ENCODE results near the gene ITGB3. TPM values are rescaled to one million over a fixed set of nuclear protein-coding genes. Genes with fewer than 3 reads are reported as not detected.

ITGB3 gene
- total and polyA plus RNA-seq, 2 of the 8 experiments (the other 6 are each of a cell fraction or from before 2014, with no cell fraction given): 0.08 to 0.09 TPM

DNA sequence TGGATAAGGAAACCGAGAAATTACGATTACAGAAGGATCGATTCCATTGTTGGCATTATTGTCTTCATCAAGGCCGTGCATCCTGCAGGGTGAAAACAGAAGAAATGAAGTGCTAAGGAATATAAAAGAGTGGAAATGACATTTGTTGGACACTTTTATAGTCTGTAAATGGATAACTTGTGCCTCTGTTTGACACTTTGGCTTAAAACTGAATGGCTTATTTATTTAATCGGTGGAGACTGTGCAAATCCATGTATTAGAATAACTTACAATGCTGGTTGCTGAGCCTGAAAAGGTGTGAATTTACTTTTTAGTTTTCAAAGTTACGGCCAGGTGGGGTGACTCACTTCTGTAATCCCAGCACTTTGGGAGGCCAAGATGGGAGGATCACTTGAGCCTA, 31.4 kb downstream of the ITGB3 start:
- H3K79me1 ChIP-seq (ENCODE audit: low read depth, low read length): no peaks in the 10 kb centered on the region
- no peak overlapping the region for H3K4ac ChIP-seq (replicated peaks; ENCODE audit: insufficient read length, low read depth, low read length)
- H2BK15ac ChIP-seq (ENCODE audit: low read length): no peak overlapping the region
- ChIA-PET POLR2A (ENCODE audit: partially characterized antibody) (no interaction called here), CTCF (ENCODE audit: partially characterized antibody) (interaction anchor here (0.8 to 1.1 kb wide), 3 partner anchors 56 to 76 kb away, joined by 4 read pairs; no protein-coding TSS in a partner anchor)
- no peak overlapping the region for H2BK20ac ChIP-seq (ENCODE audit: low read length)
- H4K8ac ChIP-seq (ENCODE audit: extremely low read depth, insufficient read depth, low read length): no peak overlapping the region
- no peak overlapping the region for H3K56ac ChIP-seq (replicated peaks; ENCODE audit: insufficient read length, low read depth, low read length)
- H3K27me3 ChIP-seq (replicated peaks in 1 of 4; ENCODE audit: control insufficient read depth in 3 of 4, extremely low read depth in 1 of 4, insufficient read depth in 3 of 4, low read length in 3 of 4): no peaks in the 10 kb centered on the region
- no peak overlapping the region for H3K18ac ChIP-seq (ENCODE audit: extremely low read depth, low read length)
- H3K23ac ChIP-seq (ENCODE audit: insufficient read length): no peak overlapping the region
- H3K14ac ChIP-seq (ENCODE audit: insufficient read length): no peak overlapping the region
- no peaks in the 10 kb centered on the region for H3K36me3 ChIP-seq (ENCODE audit: control insufficient read depth in 2 of 4, insufficient read depth in 4 of 4, low read length in 3 of 4)
- H3K4me3 ChIP-seq (ENCODE audit: extremely low read depth in 1 of 4, insufficient read depth in 2 of 4, low read depth in 3 of 4, low read length in 4 of 4): no peak overlapping the region
- H2AFZ ChIP-seq (ENCODE audit: low read length): no peak overlapping the region
- no peak overlapping the region for H3K4me2 ChIP-seq (ENCODE audit: insufficient read depth in 1 of 2, low read depth in 2 of 2, low read length in 2 of 2)
- H4K20me1 ChIP-seq (replicated peaks in 1 of 2; ENCODE audit: control insufficient read depth in 1 of 2, insufficient read depth in 2 of 2, low read length in 2 of 2): no peaks in the 10 kb centered on the region
- H3K9ac ChIP-seq (replicated peaks in 1 of 4; ENCODE audit: extremely low read depth in 1 of 4, low read depth in 3 of 4, low read length in 3 of 4): no peak overlapping the region
- no peaks in the 10 kb centered on the region for H3K9me3 ChIP-seq (ENCODE audit: insufficient read depth in 2 of 2, low read depth in 1 of 2, low read length in 1 of 2)
- H3K23me2 ChIP-seq (ENCODE audit: low read depth, low read length): no peaks in the 10 kb centered on the region
- H4K91ac ChIP-seq (replicated peaks; ENCODE audit: insufficient read length, low read length): no peak overlapping the region
- 87% methylated on average over 6 of the region's 6 CpGs; no CpG with 5 or more reads in 1 of the 2 experiments for WGBS, 2 experiments (ENCODE audit: extremely low coverage in 1 of 2, insufficient coverage in 1 of 2, insufficient read length in 1 of 2, insufficient replicate concordance in 2 of 2, low coverage in 1 of 2, low lambda C conversion rate in 2 of 2, missing lambda C conversion rate in 1 of 2)
- no peak overlapping the region for H2BK5ac ChIP-seq (ENCODE audit: low read depth, low read length)
- H3K79me2 ChIP-seq (ENCODE audit: control insufficient read depth in 1 of 2, insufficient read depth in 2 of 2, low read length in 2 of 2): no peaks in the 10 kb centered on the region
- no peak overlapping the region for H2BK12ac ChIP-seq (ENCODE audit: low read depth, low read length)
- no peak overlapping the region for H2AK5ac ChIP-seq (ENCODE audit: low read depth, low read length)
- DNase-seq (ENCODE audit: low read depth in 1 of 2, low spot score in 2 of 2) (no peak), FAIRE-seq (no peak)
- no peaks in the 10 kb centered on the region for H3K4me1 ChIP-seq (replicated peaks in 1 of 4; ENCODE audit: control insufficient read depth in 3 of 4, insufficient read depth in 4 of 4, low read length in 3 of 4)
- H3K27ac ChIP-seq (ENCODE audit: low read depth, low read length): no peak overlapping the region
- H4K5ac ChIP-seq (ENCODE audit: insufficient read length, low read depth, low read length): no peak overlapping the region
- no peak overlapping the region for H2BK120ac ChIP-seq (replicated peaks; ENCODE audit: low read depth, low read length)
- TF ChIP-seq ZNF274 (IDR thresholded peaks at IDR 0.05; ENCODE audit: borderline replicate concordance, extremely low read depth, low read length) (no peak), RBBP5 (IDR thresholded peaks at IDR 0.05; ENCODE audit: borderline replicate concordance, low read depth, low read length) (no peak), SIX5 (IDR thresholded peaks at IDR 0.05; ENCODE audit: low read depth, low read length) (no peak), CHD1 (IDR thresholded peaks at IDR 0.05; ENCODE audit: low read depth, low read length) (no peak), RXRA (IDR thresholded peaks at IDR 0.05; ENCODE audit: insufficient read depth, low read depth, low read length) (no peak), KDM4A (IDR thresholded peaks at IDR 0.05; ENCODE audit: low read depth, low read length, severe bottlenecking) (no peak), CEBPB (IDR thresholded peaks at IDR 0.05; ENCODE audit: low read depth, low read length) (no peak), SIN3A (conservative IDR thresholded peaks at IDR 0.05 in 1 of 2, IDR thresholded peaks at IDR 0.05 in 1 of 2; ENCODE audit: low read depth in 1 of 2, low read length in 2 of 2) (no peak), GTF2F1 (IDR thresholded peaks at IDR 0.05; ENCODE audit: borderline replicate concordance, low read depth, low read length) (no peak), BACH1 (IDR thresholded peaks at IDR 0.05; ENCODE audit: low read length) (no peak), SIRT6 (IDR thresholded peaks at IDR 0.05; ENCODE audit: low read length) (no peak), RFX5 (IDR thresholded peaks at IDR 0.05; ENCODE audit: borderline replicate concordance, low read depth, low read length) (no peak), JUN (IDR thresholded peaks at IDR 0.05; ENCODE audit: low read depth, low read length) (no peak), CHD2 (IDR thresholded peaks at IDR 0.05; ENCODE audit: low read length) (no peak)
- TF ChIP-seq, protein P1, sequence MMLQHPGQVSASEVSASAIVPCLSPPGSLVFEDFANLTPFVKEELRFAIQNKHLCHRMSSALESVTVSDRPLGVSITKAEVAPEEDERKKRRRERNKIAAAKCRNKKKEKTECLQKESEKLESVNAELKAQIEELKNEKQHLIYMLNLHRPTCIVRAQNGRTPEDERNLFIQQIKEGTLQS (IDR thresholded peaks at IDR 0.05; ENCODE audit: insufficient read depth, low read depth, low read length): no peak
